BJ (cell line): ENCODE data around the gene TSR1. TPM values are rescaled to one million over a fixed set of nuclear protein-coding genes. Genes with fewer than 3 reads are reported as not detected.

Experiments used
- CTCF ChIA-PET: fragments of 350-600 bp; formaldehyde crosslinking; extraction: SDS; loops from one replicate; lab custom pipeline; 2021; ENCODE audit warnings: antibody characterized with exemption, inconsistent platforms; lab: Yijun Ruan, JAX
- POLR2A ChIA-PET: fragments of 300-600 bp; sonication (Branson Sonifier 250); formaldehyde crosslinking; extraction: SDS; loops from one replicate; lab custom pipeline; 2021; ENCODE audit warnings: antibody characterized with exemption; lab: Charles Lee
- DNase-seq: peaks from one replicate; pipeline ENCODE4 v3.0.0-alpha.2; 2011; ENCODE audit warnings: low read depth
- H3K27me3 ChIP-seq: 2 replicates; pipeline ENCODE4 v1.6.0; 2011; ENCODE audit warnings: low read length; ENCODE audit not compliant: control insufficient read depth, insufficient read depth
- H3K36me3 ChIP-seq: 2 replicates; pipeline ENCODE4 v1.5.1; 2011; ENCODE audit warnings: low read length; ENCODE audit not compliant: control insufficient read depth, insufficient read depth
- H3K4me3 ChIP-seq: 2 replicates; pipeline ENCODE4 v1.5.1; 2011; ENCODE audit warnings: low read depth, mild to moderate bottlenecking, control low read depth, low read length
- CTCF ChIP-seq: IDR thresholded peaks from 2 replicates; pipeline ENCODE4 v1.5.1; 2011; ENCODE audit warnings: low read depth, mild to moderate bottlenecking, control low read depth, inconsistent platforms, low read length, moderate library complexity; ENCODE audit not compliant: insufficient read depth
- polyA plus RNA-seq: library from polyadenylated mRNA; depleted of rRNA; stranded (reverse); fragments of >200 nt; gene quantifications from 2 replicates; pipeline ENCODE4 v1.2.3, GENCODE V29; 2011

The TSR1 gene
- polyA plus RNA-seq, 1 experiment: 8.9 TPM

- CTCF ChIA-PET: interaction anchor here (1.3 to 4.0 kb wide), 5 partner anchors 8 to 47 kb away, joined by 3 to 22 read pairs (median 10); no protein-coding TSS in a partner anchor
- no peak for TF ChIP-seq CTCF
- no peak overlapping the region for H3K4me3 ChIP-seq
- no peaks in the 10 kb centered on the region for H3K27me3 ChIP-seq
- POLR2A ChIA-PET: no interaction called here
- no peak for DNase-seq
- peaks cover 23% of the 10 kb centered on the region for H3K36me3 ChIP-seq
These were observed 32.8 kb upstream of the TSR1 start for GRCh38 chr17:2369039-2369438.

- DNase-seq: no peak
- POLR2A ChIA-PET: no interaction called here
- peaks cover 27% of the 10 kb centered on the region for H3K36me3 ChIP-seq
- no peak for TF ChIP-seq CTCF
- no peaks in the 10 kb centered on the region for H3K27me3 ChIP-seq
- CTCF ChIA-PET: interaction anchor here (1.3 to 4.0 kb wide), 5 partner anchors 8 to 48 kb away, joined by 3 to 22 read pairs (median 10); no protein-coding TSS in a partner anchor
- no peak overlapping the region for H3K4me3 ChIP-seq
These were observed 32.1 kb upstream of the TSR1 start for GRCh38 chr17:2368359-2368758.

GRCh38 chr17:2366747-2367494 is 30.7 kb upstream of the TSR1 start:
- no peak overlapping the region for H3K4me3 ChIP-seq
- POLR2A ChIA-PET: no interaction called here
- no peak for DNase-seq
- peaks cover 28% of the 10 kb centered on the region for H3K36me3 ChIP-seq
- no peaks in the 10 kb centered on the region for H3K27me3 ChIP-seq
- CTCF ChIA-PET: interaction anchor here (1.0 to 1.8 kb wide), 4 partner anchors 10 to 49 kb away, joined by 3 to 7 read pairs (median 4); no protein-coding TSS in a partner anchor
- peak; percentile 22; the same call in 1 of the 2 replicates for TF ChIP-seq CTCF

- peaks cover 28% of the 10 kb centered on the region for H3K36me3 ChIP-seq
- H3K27me3 ChIP-seq: no peaks in the 10 kb centered on the region
- H3K4me3 ChIP-seq: no peak overlapping the region
- no peak for DNase-seq
- TF ChIP-seq CTCF: no peak
- ChIA-PET CTCF (interaction anchor here (1.6 to 2.2 kb wide), 3 partner anchors 12 to 51 kb away, joined by 5 to 10 read pairs (median 5); no protein-coding TSS in a partner anchor), POLR2A (no interaction called here)
These were observed 28.9 kb upstream of the TSR1 start for GRCh38 chr17:2365132-2365531.

- ChIA-PET POLR2A (no interaction called here), CTCF (interaction anchor here (1.6 to 2.2 kb wide), 3 partner anchors 12 to 51 kb away, joined by 5 to 10 read pairs (median 5); no protein-coding TSS in a partner anchor)
These were observed 28.5 kb upstream of the TSR1 start for GRCh38 chr17:2364763-2365116.

More at GRCh38 chr17:2364763-2365116, 28.5 kb upstream of the TSR1 start:
- DNase-seq: no peak
- Histone ChIP-seq H3K27me3 (no peaks in the 10 kb centered on the region), H3K4me3 (no peak overlapping the region), H3K36me3 (peaks cover 28% of the 10 kb centered on the region)
- no peak for TF ChIP-seq CTCF
